Large intestine (tissue), 3 donors: ENCODE results near the gene ITGA8. TPM values are rescaled to one million over a fixed set of nuclear protein-coding genes. Genes with fewer than 3 reads are reported as not detected.
A peak's percentile ranks its signal among the peaks of the same experiment; 100 is the strongest.

ENCODE experiments used
- DNase-seq, 2 donors: peaks; one replicate each; pipeline versions ENCODE4 v3.0.0 to v3.0.0-alpha.2; 2013
- H3K27ac ChIP-seq: one replicate; pipeline ENCODE4 v1.5.1; 2013; ENCODE audit warnings: low read length
- H3K27me3 ChIP-seq: 2 replicates; pipeline ENCODE4 v1.6.1; 2013; ENCODE audit warnings: low read length; ENCODE audit not compliant: control insufficient read depth, insufficient read depth
- H3K36me3 ChIP-seq: 2 replicates; pipeline ENCODE4 v1.6.1; 2013; ENCODE audit warnings: low read length; ENCODE audit not compliant: control insufficient read depth, insufficient read depth
- H3K4me1 ChIP-seq: one replicate; pipeline ENCODE4 v1.6.1; 2013; ENCODE audit warnings: low read length; ENCODE audit not compliant: control insufficient read depth, insufficient read depth
- H3K4me3 ChIP-seq: one replicate; pipeline ENCODE4 v1.5.1; 2013; ENCODE audit warnings: low read length
- H3K9me3 ChIP-seq: one replicate; pipeline ENCODE4 v1.6.1; 2013; ENCODE audit warnings: mild to moderate bottlenecking, low read depth, low read length, moderate library complexity; ENCODE audit not compliant: control insufficient read depth
- WGBS: methylation state at CpG from one replicate; pipeline ENCODE4 v1.1.5; 2013; ENCODE audit warnings: low lambda C conversion rate; ENCODE audit not compliant: insufficient coverage; 5-methylcytosine and 5-hydroxymethylcytosine counted together
- polyA plus RNA-seq: library from polyadenylated mRNA; unstranded; fragments of 120-200 nt; gene quantifications from one replicate; pipeline ENCODE4 v1.2.1, GENCODE V29; 2013

Gene ITGA8
- polyA plus RNA-seq, 1 donor, result 9.5 TPM

DNA sequence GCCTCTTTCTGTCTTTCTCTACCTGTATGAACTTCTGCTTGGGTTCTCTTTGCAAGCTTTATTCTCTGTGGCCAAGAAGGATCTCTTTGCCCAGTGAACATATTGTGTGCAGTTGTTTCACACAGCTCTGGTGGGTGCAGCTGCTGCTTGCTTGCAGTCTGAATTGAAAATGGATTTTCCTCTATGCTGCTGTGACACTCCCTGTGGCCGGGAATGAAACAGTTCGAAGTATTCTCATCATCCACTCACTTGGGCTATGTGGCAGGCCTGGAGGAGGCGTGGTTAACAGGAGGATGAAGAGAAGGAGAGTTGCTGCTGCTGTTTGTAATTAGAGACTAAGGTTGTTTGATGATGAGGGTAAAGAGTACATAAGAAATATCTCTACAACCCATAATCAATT, 28.4 kb upstream of the ITGA8 start:
- no peaks in the 10 kb centered on the region for H3K4me1 ChIP-seq
- no CpG with 5 or more reads among the region's 3 CpGs for WGBS
- DNase-seq, result no peak
- no peak overlapping the region for H3K4me3 ChIP-seq
- H3K9me3 ChIP-seq, result no peaks in the 10 kb centered on the region
- no peak overlapping the region for H3K27ac ChIP-seq
- H3K27me3 ChIP-seq, result no peaks in the 10 kb centered on the region
- H3K36me3 ChIP-seq, result no peaks in the 10 kb centered on the region

DNA sequence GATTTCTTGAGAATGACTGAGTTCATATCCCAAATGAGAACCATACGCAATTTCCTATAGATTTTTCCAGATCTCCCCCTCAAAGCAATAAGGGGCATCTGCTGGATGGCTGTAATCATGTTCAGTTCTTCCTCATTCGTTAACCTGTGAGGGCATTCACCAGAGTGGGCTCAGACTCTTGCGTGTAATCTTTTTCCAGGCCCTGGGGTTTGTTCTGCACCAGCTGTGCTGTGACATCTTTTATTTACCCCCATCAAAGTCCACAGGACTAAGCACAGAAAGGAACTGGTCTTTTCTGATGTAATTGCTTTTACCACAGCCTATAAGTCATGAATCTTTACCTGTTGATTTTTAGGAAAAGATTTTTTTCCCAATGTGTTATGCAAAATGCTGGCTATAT, 27.9 kb upstream of the ITGA8 start:
- Histone ChIP-seq H3K27me3 (no peaks in the 10 kb centered on the region), H3K27ac (no peak overlapping the region), H3K9me3 (no peaks in the 10 kb centered on the region), H3K4me3 (no peak overlapping the region), H3K4me1 (no peaks in the 10 kb centered on the region), H3K36me3 (no peaks in the 10 kb centered on the region)
- no CpG with 5 or more reads among the region's 3 CpGs for WGBS
- no peak for DNase-seq

DNA sequence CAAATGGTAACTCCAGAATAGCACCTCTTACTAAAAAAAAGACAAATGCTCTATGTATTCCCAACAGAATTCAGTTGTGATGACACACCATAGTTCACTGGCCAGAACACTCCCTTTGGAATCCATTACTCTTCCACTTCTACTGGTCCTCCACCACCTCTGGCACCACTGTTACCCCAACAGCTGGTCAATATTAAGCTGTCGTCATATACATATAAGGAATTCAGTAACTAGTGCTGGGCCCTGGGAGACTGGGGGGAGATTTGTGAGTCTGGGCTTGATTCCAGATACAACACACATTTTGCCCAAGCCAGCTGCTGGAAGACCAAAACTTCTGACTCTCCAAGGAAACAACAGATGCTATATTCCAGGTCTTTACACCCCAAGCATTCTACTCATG, 26.0 kb upstream of the ITGA8 start:
- WGBS, result no CpG with 5 or more reads among the region's 1 CpG
- H3K4me1 ChIP-seq, result no peaks in the 10 kb centered on the region
- no peak overlapping the region for H3K27ac ChIP-seq
- H3K9me3 ChIP-seq, result no peaks in the 10 kb centered on the region
- no peaks in the 10 kb centered on the region for H3K36me3 ChIP-seq
- peak in 1 of 2 donors; percentile 24 for DNase-seq
- H3K27me3 ChIP-seq, result no peaks in the 10 kb centered on the region
- H3K4me3 ChIP-seq, result no peak overlapping the region

DNA sequence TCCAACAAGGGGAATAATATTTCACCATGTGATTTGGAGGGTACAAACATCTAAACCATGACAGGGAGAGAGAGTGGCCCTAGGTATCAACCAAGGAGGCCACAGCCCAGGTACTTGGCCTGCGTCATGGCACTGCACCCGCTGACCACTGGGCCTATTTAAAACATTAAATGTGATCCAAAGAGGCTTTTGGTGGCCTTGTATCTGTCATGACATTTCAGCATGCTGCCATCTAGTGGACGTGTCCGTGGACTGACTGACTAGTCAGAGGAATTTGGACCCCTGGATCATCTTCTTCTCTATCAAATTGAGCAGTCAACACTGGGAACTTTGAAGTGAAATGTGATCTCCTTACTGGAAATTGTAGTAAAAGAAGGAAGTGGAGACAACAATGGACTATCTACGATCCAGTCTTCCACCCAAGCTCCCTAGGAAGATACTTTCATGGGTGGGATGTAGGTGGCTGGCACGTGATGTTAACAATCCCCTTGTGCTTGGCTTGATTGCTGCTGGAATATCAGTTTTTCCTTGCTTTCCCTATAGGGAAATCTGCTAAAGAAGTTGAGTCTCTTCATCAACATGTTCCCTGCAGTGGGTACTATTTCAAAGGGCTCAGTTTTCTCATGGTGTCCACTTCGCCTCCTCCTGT, 24.6 kb upstream of the ITGA8 start:
- Histone ChIP-seq H3K36me3 (no peaks in the 10 kb centered on the region), H3K4me1 (no peaks in the 10 kb centered on the region), H3K4me3 (no peak overlapping the region), H3K27me3 (no peaks in the 10 kb centered on the region), H3K27ac (no peak overlapping the region), H3K9me3 (no peaks in the 10 kb centered on the region)
- DNase-seq, result no peak
- no CpG with 5 or more reads among the region's 7 CpGs for WGBS

DNA sequence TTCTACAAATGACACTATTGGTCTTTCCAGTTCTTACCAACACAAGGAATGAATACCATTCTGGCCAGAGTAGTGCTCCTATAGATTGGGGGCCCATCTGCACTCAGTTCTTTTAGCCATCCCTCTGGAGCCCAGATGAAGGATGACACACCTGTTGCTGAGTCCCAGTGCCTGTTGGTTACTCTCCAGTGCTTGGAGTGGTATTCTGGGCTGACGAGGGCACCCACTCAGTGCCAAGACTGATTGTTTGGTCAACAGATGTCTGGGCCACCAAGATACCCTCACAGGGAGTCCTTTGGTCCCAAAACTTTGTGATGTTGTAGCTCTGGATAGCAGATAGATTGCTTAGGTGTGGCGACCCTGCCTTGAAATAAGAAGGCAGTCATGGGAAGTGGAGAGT, 23.7 kb upstream of the ITGA8 start:
- Histone ChIP-seq H3K9me3 (no peaks in the 10 kb centered on the region), H3K4me3 (no peak overlapping the region), H3K4me1 (no peaks in the 10 kb centered on the region), H3K36me3 (no peaks in the 10 kb centered on the region), H3K27ac (no peak overlapping the region), H3K27me3 (no peaks in the 10 kb centered on the region)
- 67% methylated on average over 1 of the region's 2 CpGs for WGBS
- no peak for DNase-seq

DNA sequence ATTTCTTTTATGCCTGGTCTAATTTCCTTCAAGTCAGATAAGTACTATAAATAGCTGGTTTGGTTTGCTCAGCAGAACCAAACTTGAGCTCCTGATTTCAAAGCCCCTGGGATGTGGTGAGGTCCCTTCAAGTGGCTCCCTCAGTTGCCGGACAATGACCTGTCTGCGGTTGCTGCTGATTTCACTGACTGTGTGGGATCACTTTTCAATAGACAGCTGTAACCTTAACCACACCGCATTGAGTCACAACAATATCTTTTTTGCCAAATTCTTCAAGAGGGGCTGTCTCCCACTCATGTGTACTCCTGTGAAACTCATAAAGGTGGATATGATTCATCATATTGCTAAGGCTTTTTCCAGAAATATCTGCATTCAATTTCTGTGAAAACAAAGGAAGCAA, 23.1 kb upstream of the ITGA8 start:
- no CpG with 5 or more reads among the region's 3 CpGs for WGBS
- no peak for DNase-seq
- Histone ChIP-seq H3K36me3 (no peaks in the 10 kb centered on the region), H3K4me3 (no peak overlapping the region), H3K9me3 (no peaks in the 10 kb centered on the region), H3K27ac (no peak overlapping the region), H3K4me1 (no peaks in the 10 kb centered on the region), H3K27me3 (no peaks in the 10 kb centered on the region)

DNA sequence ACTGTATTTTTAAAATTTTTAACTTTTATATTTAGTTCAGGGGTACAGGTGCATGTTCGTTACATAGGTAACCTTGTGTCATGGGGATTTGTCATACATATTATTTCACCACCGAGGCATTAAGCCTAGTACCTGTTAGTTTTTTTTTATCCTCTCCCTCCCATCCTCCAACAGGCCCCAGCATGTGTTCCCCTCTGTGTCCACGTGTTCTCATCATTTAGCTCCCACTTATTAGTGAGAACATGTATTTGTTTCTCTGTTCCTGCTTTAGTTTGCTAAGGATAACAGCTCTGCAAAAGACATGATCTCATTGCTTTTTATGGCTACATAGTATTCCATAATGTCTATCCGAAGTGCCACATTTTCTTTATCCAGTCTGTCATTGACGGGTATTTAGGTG, 22.4 kb upstream of the ITGA8 start:
- no peak overlapping the region for H3K4me3 ChIP-seq
- no peaks in the 10 kb centered on the region for H3K27me3 ChIP-seq
- 100% methylated on average over 1 of the region's 5 CpGs for WGBS
- no peaks in the 10 kb centered on the region for H3K9me3 ChIP-seq
- DNase-seq, result no peak
- no peaks in the 10 kb centered on the region for H3K4me1 ChIP-seq
- H3K27ac ChIP-seq, result no peak overlapping the region
- no peaks in the 10 kb centered on the region for H3K36me3 ChIP-seq

DNA sequence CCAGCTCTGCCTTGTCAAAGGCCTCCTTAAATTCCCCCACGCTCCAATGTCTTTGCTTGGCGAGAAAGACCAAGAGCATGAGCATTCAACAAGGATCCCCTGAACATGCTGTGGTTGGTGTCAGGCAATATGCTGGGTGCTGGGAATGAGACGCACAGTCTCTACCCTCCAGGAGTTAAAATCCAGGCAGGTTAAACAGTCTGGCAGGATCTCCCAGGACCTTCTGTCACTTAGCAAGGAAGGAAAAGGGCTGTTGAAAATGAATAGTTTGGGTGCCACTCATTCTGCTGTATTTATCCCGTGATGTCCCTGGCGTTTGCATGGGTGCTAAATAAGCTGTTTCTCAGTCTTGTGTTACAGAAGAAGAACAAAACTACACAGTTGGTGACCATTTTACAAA, 21.9 kb upstream of the ITGA8 start:
- Histone ChIP-seq H3K27me3 (no peaks in the 10 kb centered on the region), H3K4me1 (no peaks in the 10 kb centered on the region), H3K36me3 (no peaks in the 10 kb centered on the region), H3K4me3 (no peak overlapping the region), H3K9me3 (no peaks in the 10 kb centered on the region), H3K27ac (no peak overlapping the region)
- no peak for DNase-seq
- WGBS, result no CpG with 5 or more reads among the region's 5 CpGs

DNA sequence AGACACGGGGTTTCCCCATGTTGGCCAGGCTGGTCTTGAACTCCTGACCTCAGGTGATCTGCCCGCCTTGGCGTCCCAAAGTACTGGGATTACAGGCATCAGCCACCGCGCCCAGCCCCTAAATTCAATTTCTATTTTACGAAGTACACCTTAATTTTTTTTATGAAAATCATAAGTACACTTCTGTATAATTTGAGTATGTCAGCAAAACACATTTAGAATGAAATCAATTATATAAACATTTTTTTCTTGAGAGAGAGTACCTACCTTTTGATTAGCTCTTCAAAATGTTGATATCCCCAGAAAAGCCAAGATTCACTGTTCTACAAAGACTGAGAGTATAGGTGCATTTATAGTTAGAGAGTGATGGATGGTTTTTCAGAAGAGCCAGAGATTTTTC, 20.5 kb upstream of the ITGA8 start:
- H3K4me3 ChIP-seq, result no peak overlapping the region
- 100% methylated on average over 1 of the region's 6 CpGs for WGBS
- H3K9me3 ChIP-seq, result no peaks in the 10 kb centered on the region
- no peak for DNase-seq
- no peak overlapping the region for H3K27ac ChIP-seq
- H3K36me3 ChIP-seq, result no peaks in the 10 kb centered on the region
- H3K4me1 ChIP-seq, result no peaks in the 10 kb centered on the region
- no peaks in the 10 kb centered on the region for H3K27me3 ChIP-seq

DNA sequence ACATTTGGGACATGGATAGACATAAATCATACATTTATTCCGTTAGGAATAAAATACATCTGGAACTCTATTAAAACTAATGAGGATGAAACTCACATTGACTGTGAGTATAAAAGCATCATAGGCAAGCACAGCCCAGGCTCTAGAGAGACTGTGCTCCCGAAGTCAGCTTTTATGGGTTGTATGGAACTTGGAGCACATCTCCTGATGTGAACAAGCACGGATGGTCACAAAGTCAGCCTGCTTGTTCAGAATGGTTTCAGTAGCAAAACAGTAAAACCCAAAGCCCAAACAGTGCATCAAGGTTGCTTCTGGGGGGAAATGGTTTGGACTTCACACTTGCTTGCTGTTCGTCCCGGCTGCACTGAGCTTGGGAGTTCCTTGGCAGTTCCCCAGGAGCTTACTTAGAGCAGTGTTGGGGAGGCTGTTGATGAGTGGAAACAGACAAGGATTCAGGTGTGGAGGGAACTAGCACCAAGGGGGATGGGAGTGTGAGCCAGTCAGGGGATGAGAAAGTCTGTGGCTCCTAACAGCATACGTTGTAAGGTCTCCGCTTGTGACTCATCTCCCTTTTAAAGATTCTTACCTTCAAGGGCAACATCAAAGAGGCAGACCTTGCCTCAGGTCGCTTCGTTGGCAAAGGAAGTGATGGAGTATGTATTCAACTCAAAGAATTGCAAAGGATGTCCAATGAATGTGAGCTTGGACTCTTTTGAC, 19.7 kb upstream of the ITGA8 start:
- no peaks in the 10 kb centered on the region for H3K27me3 ChIP-seq
- H3K4me3 ChIP-seq, result no peak overlapping the region
- no peaks in the 10 kb centered on the region for H3K4me1 ChIP-seq
- H3K36me3 ChIP-seq, result no peaks in the 10 kb centered on the region
- no CpG with 5 or more reads among the region's 9 CpGs for WGBS
- no peaks in the 10 kb centered on the region for H3K9me3 ChIP-seq
- DNase-seq, result no peak
- H3K27ac ChIP-seq, result no peak overlapping the region
